GM12891 (cell line): Measurements from ENCODE around the gene RFC2.

Source experiments
- POLR2A ChIP-seq: IDR thresholded peaks from 2 replicates; pipeline ENCODE4 v1.6.1; 2011; ENCODE audit warnings: low read depth, low read length, control low read depth
- POLR2AphosphoS5 ChIP-seq: IDR thresholded peaks from 2 replicates; pipeline ENCODE4 v1.6.1; 2011; ENCODE audit warnings: low read depth, low read length, control low read depth

DNA sequence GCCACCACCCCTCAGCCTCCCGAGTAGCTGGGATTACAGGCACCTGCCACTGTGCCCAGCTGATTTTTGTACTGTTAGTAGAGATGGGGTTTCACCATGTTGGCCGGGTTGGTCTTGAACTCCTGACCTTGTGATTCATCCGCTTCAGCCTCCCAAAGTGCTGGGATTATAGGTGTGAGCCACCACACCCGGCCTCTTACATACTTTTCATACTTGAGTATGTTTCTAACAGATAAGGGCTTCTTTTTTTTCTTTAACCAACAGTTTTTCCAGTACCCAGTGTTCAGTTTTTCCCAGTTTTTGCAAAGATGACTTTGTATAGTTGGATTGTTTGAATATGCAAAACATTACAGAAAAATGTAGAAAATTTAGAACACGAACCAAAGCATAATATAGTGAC, 72.4 kb downstream of the RFC2 start:
- TF ChIP-seq POLR2A (no peak), POLR2AphosphoS5 (no peak)
